Measurements from ENCODE around the gene ITGA3.

ITGA3 gene

GRCh38 chr17:50112694-50113093 lies 56.8 kb downstream of the ITGA3 start:
- no peak for DNase-seq

- DNase-seq, result no peak
Observed at GRCh38 chr17:50113624-50114320, 57.9 kb downstream of the ITGA3 start.

- DNase-seq, result no peak
Observed at GRCh38 chr17:50114401-50114800, 58.5 kb downstream of the ITGA3 start.

- DNase-seq, result peak; percentile 57 to 84
Observed at GRCh38 chr17:50114849-50115357, 59.0 kb downstream of the ITGA3 start.

GRCh38 chr17:50115756-50116155 lies 59.8 kb downstream of the ITGA3 start:
- no peak for DNase-seq

GRCh38 chr17:50117202-50118051 lies 61.5 kb downstream of the ITGA3 start:
- DNase-seq, result peak in 1 of 2 experiments; percentile 87

GRCh38 chr17:50118076-50118827 lies 62.3 kb downstream of the ITGA3 start:
- no peak for DNase-seq

GRCh38 chr17:50118828-50119218 lies 62.9 kb downstream of the ITGA3 start:
- no peak for DNase-seq

GRCh38 chr17:50120475-50121253 lies 64.8 kb downstream of the ITGA3 start:
- DNase-seq, result no peak

GRCh38 chr17:50122945-50123344 lies 67.0 kb downstream of the ITGA3 start:
- no peak for DNase-seq

- peak in 1 of 2 experiments; percentile 61 for DNase-seq
Observed at GRCh38 chr17:50123649-50124349, 67.9 kb downstream of the ITGA3 start.

GRCh38 chr17:50125420-50125997 lies 69.6 kb downstream of the ITGA3 start:
- DNase-seq, result no peak

GRCh38 chr17:50127697-50128361 lies 71.9 kb downstream of the ITGA3 start:
- no peak for DNase-seq

GRCh38 chr17:50128441-50129352 lies 72.8 kb downstream of the ITGA3 start:
- DNase-seq, result peak in 1 of 2 experiments; percentile 55

- no peak for DNase-seq
Observed at GRCh38 chr17:50129353-50129727, 73.4 kb downstream of the ITGA3 start.

GRCh38 chr17:50129728-50130558 lies 74.0 kb downstream of the ITGA3 start, which contains the start of gene SAMD14:
Gene SAMD14, minus strand, starts transcription at chr17:50130160. Its CDS starts 5,201 bp downstream, at chr17:50124959.
- DNase-seq, result peak in 1 of 2 experiments; percentile 70

- no peak for DNase-seq
Observed at GRCh38 chr17:50130559-50131305, 74.8 kb downstream of the ITGA3 start.
